ENCODE data around the gene UTP14C.

Gene UTP14C

GRCh38 chr13:52070929-52071523, 46.5 kb downstream of the UTP14C start:
- no peak for TF ChIP-seq CTCF (IDR thresholded peaks at IDR 0.05)

Measured in LNCAP (cell line).